Activated naive CD4-positive, alpha-beta T cell treated with anti-CD3 and anti-CD28 coated beads, Interleukin-2, amount 10 ng/mL, durations not matched to agents 7 days and 5 days (primary cell): Measurements from ENCODE around the gene CDC37L1.

ENCODE experiments used
- CTCF ChIA-PET: fragments of 350-600 bp; sonication (Branson Sonifier 250); formaldehyde crosslinking; loops from one replicate; lab custom pipeline; 2021; ENCODE audit warnings: antibody characterized with exemption; lab: Charles Lee
- DNase-seq: peaks from one replicate; pipeline ENCODE4 v3.0.0-alpha.2; 2020
- H3K27ac Mint-ChIP-seq: one replicate; pipeline ENCODE4 v1.8.0; 2021; ENCODE audit warnings: mild to moderate bottlenecking, moderate library complexity, mixed read lengths
- H3K27me3 Mint-ChIP-seq: one replicate; pipeline ENCODE4 v1.8.0; 2021; ENCODE audit warnings: mild to moderate bottlenecking, mixed read lengths
- H3K36me3 Mint-ChIP-seq: one replicate; pipeline ENCODE4 v1.8.0; 2021; ENCODE audit warnings: mixed read lengths
- H3K4me1 Mint-ChIP-seq: one replicate; pipeline ENCODE4 v1.8.0; 2021; ENCODE audit warnings: mixed read lengths
- H3K4me3 Mint-ChIP-seq: one replicate; pipeline ENCODE4 v1.8.0; 2021; ENCODE audit warnings: mild to moderate bottlenecking, moderate library complexity, mixed read lengths
- H3K9me3 Mint-ChIP-seq: one replicate; pipeline ENCODE4 v1.8.0; 2021; ENCODE audit warnings: mixed read lengths

CDC37L1 gene

GRCh38 chr9:4709380-4709779 is 30.0 kb downstream of the CDC37L1 start:
- CTCF ChIA-PET: interaction anchor here (0.6 kb wide), 1 partner anchor 1769 kb away, joined by 3 read pairs; no protein-coding TSS in a partner anchor
- no peaks in the 10 kb centered on the region for H3K27me3 Mint-ChIP-seq
- DNase-seq: no peak
- peaks cover 4% of the 10 kb centered on the region for H3K9me3 Mint-ChIP-seq
- H3K4me1 Mint-ChIP-seq: peaks cover 5% of the 10 kb centered on the region
- peaks cover 53% of the 10 kb centered on the region for H3K36me3 Mint-ChIP-seq
- no peak overlapping the region for H3K27ac Mint-ChIP-seq
- no peak overlapping the region for H3K4me3 Mint-ChIP-seq

DNA sequence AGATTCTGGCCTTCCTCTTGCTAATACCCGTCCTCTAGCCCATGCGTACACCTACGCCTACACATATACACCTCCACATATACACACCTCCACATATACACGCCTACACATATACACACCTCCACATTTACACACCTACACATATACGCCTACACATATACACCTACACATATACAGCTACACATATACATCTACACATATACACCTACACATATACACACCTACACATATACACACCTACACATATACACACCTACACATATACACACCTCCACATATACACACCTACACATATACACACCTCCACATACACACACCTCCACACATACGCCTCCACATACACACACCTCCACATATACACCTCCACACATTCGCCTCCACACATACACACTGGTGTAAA is 34.5 kb downstream of the CDC37L1 start:
- CTCF ChIA-PET: no interaction called here
- no peak overlapping the region for H3K27ac Mint-ChIP-seq
- no peaks in the 10 kb centered on the region for H3K27me3 Mint-ChIP-seq
- H3K36me3 Mint-ChIP-seq: peaks cover 57% of the 10 kb centered on the region
- no peak for DNase-seq
- no peak overlapping the region for H3K4me3 Mint-ChIP-seq
- peaks cover 4% of the 10 kb centered on the region for H3K9me3 Mint-ChIP-seq
- H3K4me1 Mint-ChIP-seq: no peaks in the 10 kb centered on the region

GRCh38 chr9:4714266-4715016 is 35.1 kb downstream of the CDC37L1 start:
- no peak for DNase-seq
- H3K27ac Mint-ChIP-seq: no peak overlapping the region
- no peak overlapping the region for H3K4me3 Mint-ChIP-seq
- H3K9me3 Mint-ChIP-seq: peaks cover 4% of the 10 kb centered on the region
- H3K36me3 Mint-ChIP-seq: peaks cover 55% of the 10 kb centered on the region
- no peaks in the 10 kb centered on the region for H3K27me3 Mint-ChIP-seq
- CTCF ChIA-PET: no interaction called here
- no peaks in the 10 kb centered on the region for H3K4me1 Mint-ChIP-seq

- DNase-seq: no peak
- no peaks in the 10 kb centered on the region for H3K4me1 Mint-ChIP-seq
- CTCF ChIA-PET: no interaction called here
- H3K27ac Mint-ChIP-seq: no peak overlapping the region
- no peak overlapping the region for H3K4me3 Mint-ChIP-seq
- peaks cover 4% of the 10 kb centered on the region for H3K9me3 Mint-ChIP-seq
- no peaks in the 10 kb centered on the region for H3K27me3 Mint-ChIP-seq
- peaks cover 57% of the 10 kb centered on the region for H3K36me3 Mint-ChIP-seq
Measured at GRCh38 chr9:4716163-4716562, 36.8 kb downstream of the CDC37L1 start.

- H3K4me1 Mint-ChIP-seq: no peaks in the 10 kb centered on the region
- no peaks in the 10 kb centered on the region for H3K27me3 Mint-ChIP-seq
- DNase-seq: no peak
- H3K9me3 Mint-ChIP-seq: peaks cover 4% of the 10 kb centered on the region
- H3K4me3 Mint-ChIP-seq: no peak overlapping the region
- H3K36me3 Mint-ChIP-seq: peaks cover 58% of the 10 kb centered on the region
- H3K27ac Mint-ChIP-seq: no peak overlapping the region
- CTCF ChIA-PET: no interaction called here
Measured at GRCh38 chr9:4717815-4718214, 38.4 kb downstream of the CDC37L1 start.

- Mint-ChIP-seq H3K4me1 (no peaks in the 10 kb centered on the region), H3K27me3 (no peaks in the 10 kb centered on the region), H3K36me3 (peaks cover 55% of the 10 kb centered on the region), H3K4me3 (no peak overlapping the region), H3K27ac (no peak overlapping the region), H3K9me3 (peaks cover 2% of the 10 kb centered on the region)
- CTCF ChIA-PET: no interaction called here
- DNase-seq: no peak
Measured at GRCh38 chr9:4718911-4719310, 39.5 kb downstream of the CDC37L1 start.

DNA sequence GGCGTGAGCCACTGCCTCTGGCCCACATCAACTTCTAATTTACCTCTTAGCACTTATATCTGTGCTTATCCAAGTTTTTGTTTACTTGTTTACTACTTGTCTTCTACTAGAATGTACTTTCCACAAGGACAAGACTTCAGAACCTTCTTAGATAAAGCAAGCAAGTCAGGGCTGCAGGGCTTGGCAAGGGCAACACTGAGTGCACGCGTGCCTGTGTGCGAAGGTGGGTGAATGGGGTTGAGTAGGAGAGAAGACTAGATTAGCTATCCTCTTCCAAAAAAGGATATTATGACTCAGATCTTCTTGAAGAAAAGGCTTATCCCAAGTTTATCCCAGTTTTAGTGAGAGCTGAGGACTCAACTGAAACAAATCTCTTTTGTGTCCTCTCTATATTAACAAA is 42.4 kb downstream of the CDC37L1 start:
- no peak for DNase-seq
- Mint-ChIP-seq H3K27ac (no peak overlapping the region), H3K27me3 (no peaks in the 10 kb centered on the region), H3K9me3 (no peaks in the 10 kb centered on the region), H3K36me3 (peaks cover 53% of the 10 kb centered on the region), H3K4me3 (no peak overlapping the region), H3K4me1 (peaks cover 6% of the 10 kb centered on the region)
- CTCF ChIA-PET: no interaction called here

GRCh38 chr9:4725706-4726442 is 46.5 kb downstream of the CDC37L1 start:
- H3K4me3 Mint-ChIP-seq: no peak overlapping the region
- H3K9me3 Mint-ChIP-seq: no peaks in the 10 kb centered on the region
- no peak for DNase-seq
- H3K36me3 Mint-ChIP-seq: peaks cover 36% of the 10 kb centered on the region
- CTCF ChIA-PET: no interaction called here
- peaks cover 8% of the 10 kb centered on the region for H3K4me1 Mint-ChIP-seq
- H3K27ac Mint-ChIP-seq: no peak overlapping the region
- H3K27me3 Mint-ChIP-seq: no peaks in the 10 kb centered on the region

DNA sequence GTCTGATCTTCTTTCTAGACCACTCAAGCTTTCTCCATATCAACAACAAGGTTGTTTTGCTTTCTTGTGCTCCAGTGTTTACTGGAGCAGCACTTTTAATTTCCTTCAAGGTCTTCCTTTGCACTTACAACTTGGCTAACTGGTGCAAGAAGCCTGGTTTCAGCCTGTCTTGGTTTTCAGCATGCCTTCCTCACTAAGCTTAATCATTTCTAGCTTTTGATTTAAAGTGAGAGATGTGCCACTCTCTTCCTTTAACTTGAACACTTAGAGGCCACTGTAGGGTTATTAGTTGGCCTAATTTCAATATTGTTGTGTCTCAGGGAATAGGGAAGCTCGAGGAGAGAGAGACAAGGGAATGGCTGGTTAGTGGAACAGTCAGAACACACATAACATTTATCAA is 48.2 kb downstream of the CDC37L1 start:
- Mint-ChIP-seq H3K36me3 (peaks cover 26% of the 10 kb centered on the region), H3K27ac (no peak overlapping the region), H3K4me3 (no peak overlapping the region), H3K4me1 (peaks cover 8% of the 10 kb centered on the region), H3K27me3 (no peaks in the 10 kb centered on the region), H3K9me3 (no peaks in the 10 kb centered on the region)
- DNase-seq: no peak
- CTCF ChIA-PET: no interaction called here

GRCh38 chr9:4732890-4733289 is 53.5 kb downstream of the CDC37L1 start:
- CTCF ChIA-PET: interaction anchor here (0.6 kb wide), 1 partner anchor 603 kb away, joined by 4 read pairs; no protein-coding TSS in a partner anchor
- no peaks in the 10 kb centered on the region for H3K9me3 Mint-ChIP-seq
- no peak overlapping the region for H3K27ac Mint-ChIP-seq
- H3K4me3 Mint-ChIP-seq: no peak overlapping the region
- peaks cover 22% of the 10 kb centered on the region for H3K4me1 Mint-ChIP-seq
- H3K27me3 Mint-ChIP-seq: no peaks in the 10 kb centered on the region
- H3K36me3 Mint-ChIP-seq: peaks cover 20% of the 10 kb centered on the region
- no peak for DNase-seq

DNA sequence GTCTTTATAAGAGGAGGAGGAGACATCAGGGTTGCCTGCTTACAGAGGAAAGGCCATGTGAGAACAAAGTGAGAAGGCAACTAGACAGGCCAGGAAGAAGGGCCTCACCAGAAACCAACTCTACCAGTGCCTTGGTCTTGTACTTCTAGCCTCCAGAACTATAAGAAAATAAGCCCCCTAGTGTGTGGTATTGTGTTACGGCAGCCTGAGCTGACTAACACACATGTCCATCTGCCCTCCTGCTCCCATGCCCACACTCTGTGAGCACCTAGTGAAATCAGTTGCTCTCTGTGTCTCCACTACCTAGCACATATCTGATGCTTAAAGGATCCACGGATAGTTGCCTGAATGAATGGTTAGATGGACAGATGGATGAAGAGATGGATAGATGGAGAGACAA is 54.8 kb downstream of the CDC37L1 start:
- H3K27ac Mint-ChIP-seq: no peak overlapping the region
- H3K4me1 Mint-ChIP-seq: peaks cover 31% of the 10 kb centered on the region
- peaks cover 23% of the 10 kb centered on the region for H3K36me3 Mint-ChIP-seq
- no peak for DNase-seq
- CTCF ChIA-PET: no interaction called here
- H3K4me3 Mint-ChIP-seq: no peak overlapping the region
- no peaks in the 10 kb centered on the region for H3K9me3 Mint-ChIP-seq
- no peaks in the 10 kb centered on the region for H3K27me3 Mint-ChIP-seq

DNA sequence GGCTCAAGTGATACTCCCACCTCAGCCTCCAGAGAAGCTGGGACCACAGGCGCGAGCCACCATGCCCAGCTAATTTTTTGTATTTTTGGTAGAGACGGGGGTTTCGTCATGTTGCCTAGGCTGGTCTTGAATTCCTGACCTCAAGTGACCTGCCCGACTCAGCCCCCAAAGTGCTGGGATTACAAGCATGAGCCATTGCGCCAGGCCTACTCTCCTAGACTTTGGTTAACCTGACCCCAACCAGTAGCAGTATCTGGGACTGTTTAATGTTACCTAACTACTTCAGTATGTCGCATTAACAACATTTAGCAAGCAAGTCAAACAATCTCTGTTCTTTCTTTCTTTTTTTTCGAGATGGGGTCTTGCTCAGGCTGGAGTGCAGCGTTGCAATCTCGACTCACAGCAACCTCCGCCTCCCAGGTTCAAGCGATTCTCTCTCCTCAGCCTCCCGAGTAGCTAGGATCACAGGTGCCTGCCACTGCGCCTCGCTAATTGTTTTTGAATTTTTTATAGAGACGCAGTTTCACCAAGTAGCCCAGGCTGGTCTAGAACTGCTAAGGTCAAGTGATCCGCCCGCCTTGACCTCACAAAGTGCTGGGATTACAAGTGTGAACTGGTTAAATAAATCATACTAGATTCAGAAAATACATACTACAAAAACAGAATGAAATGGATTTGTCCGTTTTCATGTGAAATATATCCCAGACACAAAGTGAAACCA is 59.7 kb downstream of the CDC37L1 start:
- DNase-seq: no peak
- CTCF ChIA-PET: interaction anchor here (2.1 kb wide), 1 partner anchor 10 kb away, joined by 4 read pairs; no protein-coding TSS in a partner anchor
- peak overlapping the region; percentile 90 for H3K27ac Mint-ChIP-seq
- H3K4me3 Mint-ChIP-seq: peak overlapping the region; percentile 89
- peaks cover 17% of the 10 kb centered on the region for H3K36me3 Mint-ChIP-seq
- no peaks in the 10 kb centered on the region for H3K9me3 Mint-ChIP-seq
- peaks cover 42% of the 10 kb centered on the region for H3K4me1 Mint-ChIP-seq
- no peaks in the 10 kb centered on the region for H3K27me3 Mint-ChIP-seq

DNA sequence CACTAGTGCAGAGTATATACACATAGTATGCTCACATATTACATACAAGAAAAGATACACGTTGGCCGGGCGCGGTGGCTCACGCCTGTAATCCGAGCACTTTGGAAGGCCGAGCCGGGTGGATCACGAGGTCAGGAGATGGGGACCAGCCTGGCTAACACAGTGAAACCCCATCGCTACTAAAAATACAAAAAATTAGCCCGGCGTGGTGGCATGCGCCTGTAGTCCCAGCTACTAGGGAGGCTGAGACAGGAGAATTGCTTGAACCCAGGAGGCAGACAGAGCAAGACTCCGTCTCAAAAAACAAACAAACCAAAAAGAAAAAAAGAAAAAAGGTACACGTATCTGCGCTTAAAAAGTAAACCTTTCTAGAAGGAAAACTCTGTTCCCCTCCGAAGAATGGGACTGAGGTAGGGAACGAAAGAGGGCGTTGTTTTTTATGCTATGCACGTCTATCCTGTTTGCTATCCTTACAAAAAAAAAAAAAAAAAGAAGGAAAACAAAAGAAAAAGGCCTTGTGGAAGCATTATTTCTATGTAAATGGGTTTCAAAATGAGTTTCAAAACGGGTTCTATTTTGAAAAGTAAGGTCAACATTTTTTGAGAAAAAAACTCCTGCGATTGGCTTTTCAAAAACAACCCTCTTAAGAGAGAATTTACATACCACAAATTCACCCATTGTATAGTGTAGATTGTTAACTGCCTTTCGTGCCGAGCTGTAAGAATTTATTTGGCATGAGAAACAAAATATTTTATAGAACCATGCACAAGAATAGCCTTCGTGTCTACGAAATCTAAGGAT is 60.4 kb downstream of the CDC37L1 start:
- H3K27me3 Mint-ChIP-seq: no peaks in the 10 kb centered on the region
- peak overlapping the region; percentile 89 for H3K4me3 Mint-ChIP-seq
- no peaks in the 10 kb centered on the region for H3K9me3 Mint-ChIP-seq
- no peak for DNase-seq
- CTCF ChIA-PET: interaction anchor here (0.5 to 1.3 kb wide), 5 partner anchors 33 to 135 kb away, joined by 3 read pairs; no protein-coding TSS in a partner anchor
- H3K36me3 Mint-ChIP-seq: peaks cover 16% of the 10 kb centered on the region
- H3K4me1 Mint-ChIP-seq: peaks cover 40% of the 10 kb centered on the region
- peak overlapping the region; percentile 90 for H3K27ac Mint-ChIP-seq

GRCh38 chr9:4740388-4740637 is 60.9 kb downstream of the CDC37L1 start:
- no peaks in the 10 kb centered on the region for H3K9me3 Mint-ChIP-seq
- CTCF ChIA-PET: interaction anchor here (0.5 to 1.3 kb wide), 5 partner anchors 33 to 135 kb away, joined by 3 read pairs; no protein-coding TSS in a partner anchor
- H3K27me3 Mint-ChIP-seq: no peaks in the 10 kb centered on the region
- H3K4me3 Mint-ChIP-seq: peak overlapping the region; percentile 89
- no peak for DNase-seq
- H3K36me3 Mint-ChIP-seq: peaks cover 15% of the 10 kb centered on the region
- H3K4me1 Mint-ChIP-seq: peaks cover 40% of the 10 kb centered on the region
- H3K27ac Mint-ChIP-seq: peak overlapping the region; percentile 90
